CD4-positive, alpha-beta memory T cell (primary cell): ENCODE measurements around the gene TRIM32. TPM values are rescaled to one million over a fixed set of nuclear protein-coding genes. Genes with fewer than 3 reads are reported as not detected.
A peak's percentile ranks its signal among the peaks of the same experiment; 100 is the strongest.

ENCODE experiments used
- CTCF ChIA-PET: fragments of 350-600 bp; sonication (Branson Sonifier 250); formaldehyde crosslinking; loops from one replicate; lab custom pipeline; 2021; ENCODE audit warnings: inconsistent platforms; ENCODE audit not compliant: partially characterized antibody; lab: Charles Lee
- POLR2A ChIA-PET: fragments of 350-600 bp; sonication (Branson Sonifier 250); formaldehyde crosslinking; loops from one replicate; lab custom pipeline; 2021; ENCODE audit not compliant: partially characterized antibody; lab: Charles Lee
- DNase-seq, 5 donors: peaks; one replicate each; pipeline versions ENCODE4 v3.0.0 to v3.0.0-alpha.2; 2020 to 2022; ENCODE audit warnings: mixed read lengths in 1 of 5
- H3K27ac ChIP-seq: one replicate; pipeline ENCODE4 v1.7.0; 2013; ENCODE audit warnings: low read depth, low read length
- H3K27me3 ChIP-seq: 2 replicates; pipeline ENCODE4 v1.7.0; 2013; ENCODE audit warnings: mild to moderate bottlenecking, low read length, moderate library complexity; ENCODE audit not compliant: insufficient read depth
- H3K36me3 ChIP-seq: 2 replicates; pipeline ENCODE4 v1.7.0; 2013; ENCODE audit warnings: mild to moderate bottlenecking, low read length, moderate library complexity; ENCODE audit not compliant: insufficient read depth
- H3K4me1 ChIP-seq: 2 replicates; pipeline ENCODE4 v1.7.0; 2013; ENCODE audit warnings: mild to moderate bottlenecking, low read length, moderate library complexity; ENCODE audit not compliant: insufficient read depth
- H3K4me3 ChIP-seq, 2 donors: one replicate each; pipeline ENCODE4 v1.7.0; 2013; ENCODE audit warnings: low read length in 2 of 2, mild to moderate bottlenecking in 1 of 2
- H3K9me3 ChIP-seq, 2 donors: one replicate each; pipeline ENCODE4 v1.7.0; 2013; ENCODE audit warnings: low read length in 2 of 2, control low read depth in 1 of 2; ENCODE audit not compliant: control insufficient read depth in 1 of 2
- H3K27ac Mint-ChIP-seq, 7 donors: one replicate each; pipeline ENCODE4 v1.8.0; 2020 to 2021; ENCODE audit warnings: mixed read lengths in 7 of 7, mild to moderate bottlenecking in 6 of 7, inconsistent platforms in 3 of 7, moderate library complexity in 3 of 7
- H3K27me3 Mint-ChIP-seq, 2 donors: one replicate each; pipeline ENCODE4 v1.8.0; 2020 to 2021; ENCODE audit warnings: mixed read lengths in 2 of 2
- H3K36me3 Mint-ChIP-seq, 2 donors: one replicate each; pipeline ENCODE4 v1.8.0; 2020 to 2021; ENCODE audit warnings: mixed read lengths in 2 of 2, inconsistent platforms in 1 of 2, mild to moderate bottlenecking in 1 of 2
- H3K4me1 Mint-ChIP-seq, 4 donors: one replicate each; pipeline ENCODE4 v1.8.0; 2020 to 2021; ENCODE audit warnings: mixed read lengths in 4 of 4, mild to moderate bottlenecking in 1 of 4
- H3K4me3 Mint-ChIP-seq, 8 donors: one replicate each; pipeline ENCODE4 v1.8.0; 2020 to 2021; ENCODE audit warnings: mixed read lengths in 8 of 8, mild to moderate bottlenecking in 7 of 8, moderate library complexity in 6 of 8, inconsistent platforms in 3 of 8
- H3K9me3 Mint-ChIP-seq, 8 donors: one replicate each; pipeline ENCODE4 v1.8.0; 2020 to 2021; ENCODE audit warnings: mixed read lengths in 8 of 8, mild to moderate bottlenecking in 5 of 8, inconsistent platforms in 3 of 8, moderate library complexity in 1 of 8
- intact Hi-C: fragments of 100-400 bp; cut with micrococcal nuclease; formaldehyde crosslinking; loops from one replicate; pipeline ENCODE4 v1.15.1; 2023
- polyA plus RNA-seq, 2 donors: library from polyadenylated mRNA; unstranded; fragments of 300-500 nt; fragmentation: Illumina TruSeq; gene quantifications; one replicate each; pipeline ENCODE4 v1.2.3, GENCODE V29; 2021
- total RNA-seq, 2 experiments: library from RNA; stranded (reverse); gene quantifications; one replicate each; pipeline ENCODE4 v1.2.3, GENCODE V29; 2021

Gene TRIM32
- total and polyA plus RNA-seq, 4 experiments from 2014 or later, result 15.5 to 22.1 (median 19.4) TPM

DNA sequence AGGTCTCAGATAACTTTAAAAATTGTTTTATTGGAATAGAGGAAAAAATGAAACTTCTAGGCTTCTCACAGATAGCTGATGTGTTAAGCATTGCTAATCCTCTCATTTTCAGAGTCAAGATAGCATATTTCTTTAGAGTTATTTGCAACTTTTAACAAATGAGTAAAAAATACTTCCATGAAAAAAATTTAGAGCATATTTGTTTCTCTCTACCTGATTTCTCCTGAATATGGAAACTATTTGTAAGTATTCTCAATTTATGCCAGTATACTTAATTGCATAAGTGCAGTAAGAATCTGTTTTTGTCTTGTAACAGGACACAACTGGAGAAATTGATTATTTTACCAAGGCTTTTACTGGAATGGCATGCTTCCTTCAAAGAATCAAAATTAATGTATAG, 3.6 kb upstream of the TRIM32 start:
- Mint-ChIP-seq H3K4me3 (no peak overlapping the region), H3K4me1 (peaks cover 18 to 34% (median 23%) of the 10 kb centered on the region in 4 donors), H3K9me3 (peaks cover 0 to 4% (median 2%) of the 10 kb centered on the region in 8 donors), H3K27me3 (no peaks in the 10 kb centered on the region), H3K27ac (no peak overlapping the region), H3K36me3 (peaks cover 0 to 8% of the 10 kb centered on the region in 2 donors)
- CTCF ChIA-PET, result interaction anchor here (1.2 kb wide), 1 partner anchor 10 kb away, joined by 3 read pairs; no protein-coding TSS in a partner anchor
- Histone ChIP-seq H3K27me3 (no peaks in the 10 kb centered on the region), H3K4me1 (peaks cover 21% of the 10 kb centered on the region), H3K4me3 (no peak overlapping the region), H3K27ac (no peak overlapping the region), H3K36me3 (no peaks in the 10 kb centered on the region), H3K9me3 (no peaks in the 10 kb centered on the region)
- intact Hi-C loops, result no loop called here
- POLR2A ChIA-PET, result no interaction called here
- no peak for DNase-seq

DNA sequence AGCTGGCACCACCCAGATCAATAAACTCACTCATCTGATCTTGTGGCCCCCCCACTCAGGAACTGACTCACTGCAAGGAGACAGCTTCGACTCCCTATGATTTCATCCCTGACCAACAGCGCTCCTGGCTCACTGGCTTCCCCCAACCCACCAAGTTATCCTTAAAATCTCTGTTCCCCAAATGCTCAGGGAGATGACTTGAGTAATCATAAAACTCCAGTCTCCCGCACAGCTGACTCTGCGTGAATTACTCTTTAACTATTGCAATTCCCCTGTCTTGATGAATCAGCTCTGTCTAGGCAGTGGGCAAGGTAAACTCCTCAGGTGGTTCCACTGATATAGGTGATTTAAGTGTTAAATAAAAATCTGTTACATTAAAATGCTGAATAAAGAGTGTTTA, 1.9 kb upstream of the TRIM32 start:
- Mint-ChIP-seq H3K27ac (no peak overlapping the region), H3K36me3 (peaks cover 0 to 8% of the 10 kb centered on the region in 2 donors), H3K4me3 (peak overlapping the region in 3 of 8 donors; percentile 2 to 63 (median 30)), H3K4me1 (peaks cover 33 to 50% (median 38%) of the 10 kb centered on the region in 4 donors), H3K9me3 (peaks cover 0 to 4% (median 2%) of the 10 kb centered on the region in 8 donors), H3K27me3 (no peaks in the 10 kb centered on the region)
- no peaks in the 10 kb centered on the region for H3K36me3 ChIP-seq
- H3K27ac ChIP-seq, result no peak overlapping the region
- peaks cover 38% of the 10 kb centered on the region for H3K4me1 ChIP-seq
- intact Hi-C loops, result no loop called here
- no peaks in the 10 kb centered on the region for H3K27me3 ChIP-seq
- H3K9me3 ChIP-seq, result no peaks in the 10 kb centered on the region
- POLR2A ChIA-PET, result no interaction called here
- no peak overlapping the region for H3K4me3 ChIP-seq
- CTCF ChIA-PET, result interaction anchor here (1.1 kb wide), 1 partner anchor 23 kb away, joined by 3 read pairs; no protein-coding TSS in a partner anchor
- no peak for DNase-seq

DNA sequence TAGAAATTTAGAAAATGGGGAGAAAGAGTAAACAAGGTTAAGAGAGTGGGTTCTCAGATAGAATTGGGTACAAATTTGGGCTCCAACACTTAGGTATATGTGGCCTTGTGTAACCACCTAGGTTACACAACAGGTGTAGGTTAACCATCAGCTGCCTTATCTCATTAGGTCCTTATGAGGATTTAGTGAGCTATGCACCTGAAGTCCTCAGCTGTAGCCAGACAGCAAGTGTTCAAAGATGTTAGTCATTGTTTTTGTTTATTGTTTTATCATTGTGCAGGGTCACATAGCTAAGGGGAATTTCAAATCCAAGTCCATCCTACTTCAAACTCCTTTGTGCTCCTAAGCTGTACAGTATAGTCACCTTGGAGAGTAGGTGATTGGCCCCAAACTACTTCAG, 970 bp upstream of the TRIM32 start:
- Mint-ChIP-seq H3K36me3 (peaks cover 0 to 8% of the 10 kb centered on the region in 2 donors), H3K27me3 (no peaks in the 10 kb centered on the region), H3K9me3 (peaks cover 0 to 3% (median 2%) of the 10 kb centered on the region in 8 donors), H3K4me3 (peak overlapping the region; percentile 86 to 98 (median 94)), H3K27ac (peak overlapping the region; percentile 87 to 97 (median 92)), H3K4me1 (peaks cover 40 to 59% (median 45%) of the 10 kb centered on the region in 4 donors)
- peak overlapping the region; percentile 52 for H3K27ac ChIP-seq
- H3K27me3 ChIP-seq, result no peaks in the 10 kb centered on the region
- no peaks in the 10 kb centered on the region for H3K36me3 ChIP-seq
- no peak for DNase-seq
- no peaks in the 10 kb centered on the region for H3K9me3 ChIP-seq
- H3K4me1 ChIP-seq, result peaks cover 47% of the 10 kb centered on the region
- H3K4me3 ChIP-seq, result peak overlapping the region in 1 of 2 donors; percentile 73
- ChIA-PET POLR2A (interaction anchor here (3.6 kb wide), 1 partner anchor 12 kb away, joined by 19 read pairs; no protein-coding TSS in a partner anchor), CTCF (interaction anchor here (1.1 to 1.5 kb wide), 2 partner anchors 9 to 24 kb away, joined by 3 to 4 read pairs; no protein-coding TSS in a partner anchor)
- intact Hi-C loops, result no loop called here

DNA sequence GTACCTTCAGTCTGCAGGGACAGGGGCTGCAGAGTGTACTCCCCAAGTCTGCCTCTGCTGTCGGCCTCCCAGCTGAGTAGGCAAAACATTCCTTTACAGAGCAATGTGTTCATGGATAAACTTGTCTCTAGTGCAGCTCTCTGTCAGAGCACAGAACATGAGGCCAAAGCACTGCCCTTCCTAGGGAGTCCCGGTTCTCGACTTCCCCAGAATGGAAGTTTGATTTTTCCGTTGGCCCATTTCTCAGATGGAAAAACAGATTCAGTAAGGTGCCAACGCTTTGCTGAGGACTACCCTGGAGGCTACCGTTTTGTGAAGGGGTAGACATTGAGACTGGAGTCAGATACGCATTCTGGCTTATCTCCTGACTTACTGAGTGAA, 422 bp upstream of the TRIM32 start:
- Mint-ChIP-seq H3K4me3 (peak overlapping the region; percentile 86 to 98 (median 94)), H3K27ac (peak overlapping the region; percentile 87 to 97 (median 92)), H3K36me3 (peaks cover 0 to 8% of the 10 kb centered on the region in 2 donors), H3K9me3 (peaks cover 0 to 3% (median 2%) of the 10 kb centered on the region in 8 donors), H3K27me3 (no peaks in the 10 kb centered on the region), H3K4me1 (peaks cover 45 to 64% (median 50%) of the 10 kb centered on the region in 4 donors)
- CTCF ChIA-PET, result interaction anchor here (1.5 kb wide), 1 partner anchor 10 kb away, joined by 4 read pairs; no protein-coding TSS in a partner anchor
- H3K27ac ChIP-seq, result peak overlapping the region; percentile 52
- peaks cover 52% of the 10 kb centered on the region for H3K4me1 ChIP-seq
- no peak for DNase-seq
- no peaks in the 10 kb centered on the region for H3K27me3 ChIP-seq
- intact Hi-C loops, result no loop called here
- POLR2A ChIA-PET, result interaction anchor here (3.6 kb wide), 1 partner anchor 12 kb away, joined by 19 read pairs; no protein-coding TSS in a partner anchor
- H3K4me3 ChIP-seq, result peak overlapping the region; percentile 73 to 80
- H3K36me3 ChIP-seq, result no peaks in the 10 kb centered on the region
- H3K9me3 ChIP-seq, result no peaks in the 10 kb centered on the region

DNA sequence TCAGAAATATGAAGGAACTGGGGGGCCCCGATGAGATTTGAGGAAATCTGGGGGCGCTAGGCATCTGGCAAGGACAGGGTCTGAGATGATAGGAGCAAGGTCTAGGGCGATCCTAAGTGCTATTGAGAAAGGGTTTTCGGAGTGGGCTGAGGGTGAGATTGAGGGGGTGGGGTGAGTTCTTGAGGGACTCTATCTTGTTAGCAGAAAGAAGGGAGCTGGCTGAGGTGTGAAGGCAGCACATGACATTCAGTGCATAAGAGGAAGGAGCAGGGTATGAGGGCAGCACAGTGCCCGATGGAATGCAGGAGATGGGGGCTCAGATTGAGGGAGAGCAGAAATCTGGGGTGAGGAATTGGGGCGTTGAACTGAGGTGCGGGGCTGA, 640 bp downstream of the TRIM32 start:
- Mint-ChIP-seq H3K4me1 (peaks cover 56 to 75% (median 60%) of the 10 kb centered on the region in 4 donors), H3K9me3 (peaks cover 0 to 3% (median 2%) of the 10 kb centered on the region in 8 donors)
- intact Hi-C loops, result no loop called here

DNA sequence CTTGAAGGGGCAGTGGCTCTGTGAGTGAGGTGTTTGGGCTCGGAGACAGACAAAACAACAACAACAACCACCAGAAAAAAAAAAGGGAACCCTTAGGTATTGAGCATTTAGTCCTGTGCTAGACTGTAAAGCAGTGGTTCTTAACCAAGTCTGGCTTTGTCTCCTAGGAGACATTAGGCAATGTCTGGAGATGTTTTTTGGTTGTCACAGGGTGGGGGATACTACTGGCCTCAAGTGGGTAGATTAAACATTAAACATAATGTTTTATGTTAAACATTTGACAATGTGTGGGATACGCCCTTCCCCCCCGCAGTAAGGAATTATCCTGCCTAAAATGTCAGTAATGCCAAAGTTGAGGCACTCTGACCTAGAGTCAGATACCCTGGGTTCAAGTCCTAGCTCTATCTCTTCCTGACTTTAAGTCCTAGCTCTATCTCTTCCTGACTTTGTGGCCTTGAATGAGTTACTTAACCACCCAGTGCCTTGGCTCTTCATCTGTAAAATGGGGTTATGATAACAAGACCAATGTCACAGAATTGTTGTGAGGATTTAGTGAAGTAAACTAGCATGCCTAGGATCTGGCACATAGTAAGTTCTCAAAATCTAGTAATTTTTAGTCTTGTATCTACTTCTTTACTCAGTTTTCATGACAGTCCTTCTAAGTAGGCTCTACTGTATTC, 1.8 kb downstream of the TRIM32 start:
- POLR2A ChIA-PET, result interaction anchor here (2.1 to 3.6 kb wide), 2 partner anchors 9 to 12 kb away, joined by 6 to 19 read pairs; no protein-coding TSS in a partner anchor
- Histone ChIP-seq H3K27me3 (no peaks in the 10 kb centered on the region), H3K9me3 (no peaks in the 10 kb centered on the region), H3K4me1 (peaks cover 74% of the 10 kb centered on the region), H3K27ac (no peak overlapping the region), H3K4me3 (no peak overlapping the region), H3K36me3 (no peaks in the 10 kb centered on the region)
- DNase-seq, result no peak
- CTCF ChIA-PET, result interaction anchor here (0.6 to 1.2 kb wide), 2 partner anchors 32 to 48 kb away, joined by 3 to 4 read pairs; no protein-coding TSS in a partner anchor
- H3K9me3 Mint-ChIP-seq, result peaks cover 0 to 1% (median 0%) of the 10 kb centered on the region in 8 donors
- intact Hi-C loops, result no loop called here
- H3K4me3 Mint-ChIP-seq, result peak overlapping the region; percentile 86 to 98 (median 94)
- H3K27ac Mint-ChIP-seq, result peak overlapping the region in 3 of 7 donors; percentile 37 to 53 (median 43)
- H3K36me3 Mint-ChIP-seq, result peaks cover 0 to 9% of the 10 kb centered on the region in 2 donors
- H3K27me3 Mint-ChIP-seq, result no peaks in the 10 kb centered on the region
- H3K4me1 Mint-ChIP-seq, result peaks cover 63 to 87% (median 70%) of the 10 kb centered on the region in 4 donors

More for the DNA sequence above, 640 bp downstream of the TRIM32 start:
- H3K27ac Mint-ChIP-seq, result peak overlapping the region; percentile 53 to 94 (median 89)
- DNase-seq, result no peak
- H3K36me3 Mint-ChIP-seq, result peaks cover 0 to 8% of the 10 kb centered on the region in 2 donors
- no peaks in the 10 kb centered on the region for H3K27me3 Mint-ChIP-seq
- Histone ChIP-seq H3K9me3 (no peaks in the 10 kb centered on the region), H3K36me3 (no peaks in the 10 kb centered on the region), H3K4me1 (peaks cover 62% of the 10 kb centered on the region), H3K4me3 (peak overlapping the region; percentile 71 to 73), H3K27me3 (no peaks in the 10 kb centered on the region), H3K27ac (peak overlapping the region; percentile 52)
- H3K4me3 Mint-ChIP-seq, result peak overlapping the region; percentile 86 to 98 (median 94)
- POLR2A ChIA-PET, result interaction anchor here (1.3 to 3.6 kb wide), 2 partner anchors 11 to 30 kb away, joined by 3 to 19 read pairs; no protein-coding TSS in a partner anchor
- CTCF ChIA-PET, result no interaction called here
